Gastrocnemius medialis (tissue), 4 donors: ENCODE measurements around the gene SH2D7. TPM values are rescaled to one million over a fixed set of nuclear protein-coding genes. Genes with fewer than 3 reads are reported as not detected.

Experiments
- ATAC-seq, 2 donors: fragments of 150-250 bp; one replicate each; pipeline ENCODE4 v1.9.1; 2016
- DNase-seq, 2 donors: peaks; one replicate each; pipeline ENCODE4 v3.0.0-alpha.2; 2019
- H3K27ac ChIP-seq, 4 donors: fragments of 200-600 bp; sonication (generic); 1 replicate in 1 of 4; 2 replicates in 3 of 4; pipeline ENCODE4 v1.5.1; 2016 to 2018; ENCODE audit warnings: mild to moderate bottlenecking in 2 of 4, moderate library complexity in 1 of 4
- H3K27me3 ChIP-seq, 3 donors: fragments of 200-600 bp; sonication (generic) in 2 of 3; 1 replicate in 1 of 3; 2 replicates in 2 of 3; pipeline versions ENCODE4 v1.5.1 to v1.6.0; 2016 to 2019; ENCODE audit warnings: mild to moderate bottlenecking in 1 of 3, moderate library complexity in 1 of 3
- H3K36me3 ChIP-seq, 2 donors: fragments of 200-600 bp; sonication (generic) in 1 of 2; one replicate each; pipeline ENCODE4 v1.5.1; 2017 to 2018
- H3K4me1 ChIP-seq, 2 donors: fragments of 200-600 bp; sonication (generic) in 1 of 2; one replicate each; pipeline ENCODE4 v1.5.1; 2016 to 2017; ENCODE audit warnings: mild to moderate bottlenecking in 2 of 2
- H3K4me3 ChIP-seq, 4 donors: fragments of 200-600 bp; sonication (generic) in 3 of 4; 1 replicate in 1 of 4; 2 replicates in 3 of 4; pipeline ENCODE4 v1.5.1; 2016 to 2019; ENCODE audit warnings: mild to moderate bottlenecking in 2 of 4
- H3K9me3 ChIP-seq, 3 donors: fragments of 200-600 bp; sonication (generic) in 2 of 3; 1 replicate in 1 of 3; 2 replicates in 2 of 3; pipeline ENCODE4 v1.5.1; 2016 to 2019
- CTCF ChIP-seq, 5 experiments: fragments of 450-650 bp in 3 of 5; fragments of 200-600 bp in 2 of 5; sonication (generic) in 2 of 5; IDR thresholded peaks in 4 of 5; conservative IDR thresholded peaks in 1 of 5; 1 replicate in 4 of 5; 2 replicates in 1 of 5; pipeline ENCODE4 v1.5.1; 2016 to 2019; ENCODE audit warnings: antibody characterized with exemption in 5 of 5, mild to moderate bottlenecking in 3 of 5, moderate library complexity in 3 of 5
- POLR2A ChIP-seq, 2 donors: fragments of 450-650 bp; IDR thresholded peaks; one replicate each; pipeline ENCODE4 v1.6.1; 2017; ENCODE audit warnings: antibody characterized with exemption in 2 of 2, mild to moderate bottlenecking in 2 of 2, moderate library complexity in 2 of 2
- in situ Hi-C, 4 donors: fragments of 200-750 bp; cut with MboI; loops; one replicate each; pipeline versions ENCODE4 v1.15.0 to v1.8.0; 2017; ENCODE audit warnings: low sequenced_read_pairs in 4 of 4
- intact Hi-C: fragments of 100-400 bp; cut with DNase I; formaldehyde crosslinking; loops from one replicate; pipeline ENCODE4 v1.15.1; 2023; ENCODE audit warnings: low total_unique reads
- total RNA-seq, 4 donors: library from RNA; depleted of rRNA; stranded (reverse); fragments of >200 nt; gene quantifications; one replicate each; pipeline versions ENCODE4 v1.1.0 to v1.2.3, GENCODE V29; 2016

Gene SH2D7
- total RNA-seq, 4 donors from 2014 or later, result not detected

GRCh38 chr15:78079298-78080087 lies 12.9 kb upstream of the SH2D7 start:
- in situ Hi-C loops (loop anchor here in 1 of 4 donors (10.0 kb wide), 1 partner anchor 75 kb away; no protein-coding TSS in a partner anchor), intact Hi-C loops (no loop called here)
- Histone ChIP-seq H3K4me1 (peaks cover 15 to 22% of the 10 kb centered on the region in 2 donors), H3K27me3 (no peaks in the 10 kb centered on the region), H3K36me3 (no peaks in the 10 kb centered on the region), H3K9me3 (no peaks in the 10 kb centered on the region), H3K27ac (no peak overlapping the region), H3K4me3 (no peak overlapping the region)
- ATAC-seq (no peak), DNase-seq (no peak)
- TF ChIP-seq CTCF (IDR thresholded peaks at IDR 0.05 in 4 of 5, conservative IDR thresholded peaks at IDR 0.05 in 1 of 5) (no peak), POLR2A (IDR thresholded peaks at IDR 0.05) (no peak)

- TF ChIP-seq POLR2A (IDR thresholded peaks at IDR 0.05) (no peak), CTCF (IDR thresholded peaks at IDR 0.05 in 4 of 5, conservative IDR thresholded peaks at IDR 0.05 in 1 of 5) (no peak)
- no peaks in the 10 kb centered on the region for H3K36me3 ChIP-seq
- no peaks in the 10 kb centered on the region for H3K9me3 ChIP-seq
- H3K4me1 ChIP-seq, result peaks cover 15 to 21% of the 10 kb centered on the region in 2 donors
- in situ Hi-C loops (loop anchor here in 1 of 4 donors (10.0 kb wide), 1 partner anchor 75 kb away; no protein-coding TSS in a partner anchor), intact Hi-C loops (no loop called here)
- no peak for ATAC-seq
- no peaks in the 10 kb centered on the region for H3K27me3 ChIP-seq
- DNase-seq, result no peak
- no peak overlapping the region for H3K27ac ChIP-seq
- no peak overlapping the region for H3K4me3 ChIP-seq
Measured at GRCh38 chr15:78080088-78080460, 12.3 kb upstream of the SH2D7 start.

- no peak overlapping the region for H3K4me3 ChIP-seq
- H3K4me1 ChIP-seq, result peaks cover 6 to 9% of the 10 kb centered on the region in 2 donors
- H3K36me3 ChIP-seq, result no peaks in the 10 kb centered on the region
- intact Hi-C loops (no loop called here), in situ Hi-C loops (loop anchor here in 1 of 4 donors (10.0 kb wide), 1 partner anchor 77 kb away; no protein-coding TSS in a partner anchor)
- no peak for DNase-seq
- H3K9me3 ChIP-seq, result no peaks in the 10 kb centered on the region
- H3K27ac ChIP-seq, result no peak overlapping the region
- TF ChIP-seq CTCF (IDR thresholded peaks at IDR 0.05 in 4 of 5, conservative IDR thresholded peaks at IDR 0.05 in 1 of 5) (no peak), POLR2A (IDR thresholded peaks at IDR 0.05) (no peak)
- ATAC-seq, result no peak
- H3K27me3 ChIP-seq, result no peaks in the 10 kb centered on the region
Measured at GRCh38 chr15:78082106-78082742, 10.1 kb upstream of the SH2D7 start.

- no peak overlapping the region for H3K27ac ChIP-seq
- TF ChIP-seq CTCF (IDR thresholded peaks at IDR 0.05 in 4 of 5, conservative IDR thresholded peaks at IDR 0.05 in 1 of 5), result no peak
- TF ChIP-seq POLR2A (IDR thresholded peaks at IDR 0.05), result no peak
- H3K4me1 ChIP-seq, result peaks cover 5 to 8% of the 10 kb centered on the region in 2 donors
- DNase-seq (no peak), ATAC-seq (no peak)
- no peaks in the 10 kb centered on the region for H3K36me3 ChIP-seq
- no peaks in the 10 kb centered on the region for H3K27me3 ChIP-seq
- no peaks in the 10 kb centered on the region for H3K9me3 ChIP-seq
- no peak overlapping the region for H3K4me3 ChIP-seq
- in situ Hi-C loops (loop anchor here in 1 of 4 donors (10.0 kb wide), 1 partner anchor 78 kb away; no protein-coding TSS in a partner anchor), intact Hi-C loops (no loop called here)
Measured at GRCh38 chr15:78082743-78083110, 9.6 kb upstream of the SH2D7 start.
